Measurements from ENCODE around the gene RNASE11. TPM values are rescaled to one million over a fixed set of nuclear protein-coding genes. Genes with fewer than 3 reads are reported as not detected.

RNASE11 gene
- total RNA-seq, 1 experiment from 2014 or later, result not detected

DNA sequence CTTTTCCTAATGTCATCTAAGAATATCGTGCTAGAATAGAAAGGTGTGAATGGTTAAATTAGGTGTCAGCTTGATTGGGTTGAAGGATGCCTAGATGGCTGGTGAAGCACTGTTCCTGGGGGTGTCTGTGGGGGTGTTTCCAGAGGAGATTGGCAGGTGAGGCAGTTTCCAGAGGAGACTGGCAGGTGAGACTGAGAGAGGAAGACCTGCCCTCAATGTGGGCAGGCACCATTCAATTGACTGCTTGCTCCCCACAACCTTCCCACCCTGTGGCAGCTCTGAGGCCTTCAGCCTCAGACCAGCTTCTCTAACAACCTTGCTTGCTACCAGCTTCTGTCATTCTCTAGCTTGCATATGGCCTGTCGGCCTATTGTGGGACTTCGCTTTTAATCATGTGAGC is 36.2 kb downstream of the RNASE11 start:
- no peak overlapping the region for H2AFZ ChIP-seq (ENCODE audit: low read depth, low read length, poor library complexity, severe bottlenecking)
- ChIA-PET CTCF (no interaction called here), POLR2A (no interaction called here), RAD21 (ENCODE audit: low non-redundant PET in 1 of 2, low total read pairs in 2 of 2, uncharacterized antibody in 2 of 2, unreplicated experiment in 2 of 2) (no interaction called here)
- no peaks in the 10 kb centered on the region for H3K9me2 ChIP-seq (ENCODE audit: insufficient read depth)
- no peak overlapping the region for H3K27ac ChIP-seq (ENCODE audit: low read depth, low read length)
- BruUV-seq (replicated peaks), result no TSS peak
- intact Hi-C loops (cut with micrococcal nuclease), result no loop called here
- no peaks in the 10 kb centered on the region for H3K36me3 ChIP-seq (ENCODE audit: control insufficient read depth in 1 of 2, insufficient read depth in 2 of 2, low read length in 2 of 2)
- DNase-seq (ENCODE audit: low read depth, low spot score) (no peak), ATAC-seq (no peak)
- no peak overlapping the region for H3K9ac ChIP-seq (ENCODE audit: low read length)
- H3K9me3 ChIP-seq (ENCODE audit: control insufficient read depth in 1 of 2, insufficient read depth in 1 of 2, low read depth in 1 of 2, low read length in 2 of 2), result no peaks in the 10 kb centered on the region
- no peaks in the 10 kb centered on the region for H3K4me1 ChIP-seq (ENCODE audit: control insufficient read depth in 1 of 2, insufficient read depth in 2 of 2, low read length in 2 of 2)
- H4K20me1 ChIP-seq (ENCODE audit: insufficient read depth), result no peaks in the 10 kb centered on the region
- H3K27me3 ChIP-seq (ENCODE audit: insufficient read depth, low read length), result no peaks in the 10 kb centered on the region
- no peak overlapping the region for H3K4me3 ChIP-seq (replicated peaks in 1 of 2; ENCODE audit: low read depth in 1 of 2, low read length in 2 of 2)
- H3K79me2 ChIP-seq (ENCODE audit: insufficient read depth, low read length), result no peaks in the 10 kb centered on the region
- H3K4me2 ChIP-seq (ENCODE audit: low read length), result no peak overlapping the region
- TF ChIP-seq CBX3 (IDR thresholded peaks at IDR 0.05; ENCODE audit: low read depth), result no peak
- no peak for TF ChIP-seq CTCF (IDR thresholded peaks at IDR 0.05 in 2 of 3, conservative IDR thresholded peaks at IDR 0.05 in 1 of 3; ENCODE audit: borderline replicate concordance in 1 of 3, insufficient read depth in 1 of 3, low read depth in 2 of 3, low read length in 2 of 3)
- TF ChIP-seq EGR1 (IDR thresholded peaks at IDR 0.05; ENCODE audit: low read depth), result no peak
- TF ChIP-seq ATF3 (IDR thresholded peaks at IDR 0.05), result no peak
- no peak for TF ChIP-seq EZH2phosphoT487 (IDR thresholded peaks at IDR 0.05; ENCODE audit: borderline replicate concordance)
- no peak for TF ChIP-seq ZFX (IDR thresholded peaks at IDR 0.05)
- TF ChIP-seq, protein P1, sequence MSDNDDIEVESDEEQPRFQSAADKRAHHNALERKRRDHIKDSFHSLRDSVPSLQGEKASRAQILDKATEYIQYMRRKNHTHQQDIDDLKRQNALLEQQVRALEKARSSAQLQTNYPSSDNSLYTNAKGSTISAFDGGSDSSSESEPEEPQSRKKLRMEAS (IDR thresholded peaks at IDR 0.05), result no peak
- TF ChIP-seq POLR2A (IDR thresholded peaks at IDR 0.05; ENCODE audit: borderline replicate concordance, extremely low read depth, insufficient read depth, insufficient read length), result no peak
- TF ChIP-seq, protein P2, sequence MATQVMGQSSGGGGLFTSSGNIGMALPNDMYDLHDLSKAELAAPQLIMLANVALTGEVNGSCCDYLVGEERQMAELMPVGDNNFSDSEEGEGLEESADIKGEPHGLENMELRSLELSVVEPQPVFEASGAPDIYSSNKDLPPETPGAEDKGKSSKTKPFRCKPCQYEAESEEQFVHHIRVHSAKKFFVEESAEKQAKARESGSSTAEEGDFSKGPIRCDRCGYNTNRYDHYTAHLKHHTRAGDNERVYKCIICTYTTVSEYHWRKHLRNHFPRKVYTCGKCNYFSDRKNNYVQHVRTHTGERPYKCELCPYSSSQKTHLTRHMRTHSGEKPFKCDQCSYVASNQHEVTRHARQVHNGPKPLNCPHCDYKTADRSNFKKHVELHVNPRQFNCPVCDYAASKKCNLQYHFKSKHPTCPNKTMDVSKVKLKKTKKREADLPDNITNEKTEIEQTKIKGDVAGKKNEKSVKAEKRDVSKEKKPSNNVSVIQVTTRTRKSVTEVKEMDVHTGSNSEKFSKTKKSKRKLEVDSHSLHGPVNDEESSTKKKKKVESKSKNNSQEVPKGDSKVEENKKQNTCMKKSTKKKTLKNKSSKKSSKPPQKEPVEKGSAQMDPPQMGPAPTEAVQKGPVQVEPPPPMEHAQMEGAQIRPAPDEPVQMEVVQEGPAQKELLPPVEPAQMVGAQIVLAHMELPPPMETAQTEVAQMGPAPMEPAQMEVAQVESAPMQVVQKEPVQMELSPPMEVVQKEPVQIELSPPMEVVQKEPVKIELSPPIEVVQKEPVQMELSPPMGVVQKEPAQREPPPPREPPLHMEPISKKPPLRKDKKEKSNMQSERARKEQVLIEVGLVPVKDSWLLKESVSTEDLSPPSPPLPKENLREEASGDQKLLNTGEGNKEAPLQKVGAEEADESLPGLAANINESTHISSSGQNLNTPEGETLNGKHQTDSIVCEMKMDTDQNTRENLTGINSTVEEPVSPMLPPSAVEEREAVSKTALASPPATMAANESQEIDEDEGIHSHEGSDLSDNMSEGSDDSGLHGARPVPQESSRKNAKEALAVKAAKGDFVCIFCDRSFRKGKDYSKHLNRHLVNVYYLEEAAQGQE (IDR thresholded peaks at IDR 0.05; ENCODE audit: low read depth), result no peak
- TF ChIP-seq TCF7L2 (IDR thresholded peaks at IDR 0.05; ENCODE audit: borderline replicate concordance, extremely low read depth, insufficient read depth, insufficient read length), result no peak
- no peak for TF ChIP-seq SRF (IDR thresholded peaks at IDR 0.05; ENCODE audit: low read depth)
- TF ChIP-seq EZH2 (IDR thresholded peaks at IDR 0.05), result no peak
- TF ChIP-seq YY1 (IDR thresholded peaks at IDR 0.05; ENCODE audit: extremely low read depth, insufficient replicate concordance, low read depth, low read length), result no peak
- no peak for TF ChIP-seq CEBPB (IDR thresholded peaks at IDR 0.05; ENCODE audit: low read depth)
- no peak for TF ChIP-seq ZBTB33 (IDR thresholded peaks at IDR 0.05; ENCODE audit: extremely low read depth, insufficient replicate concordance, low read length)
